DMS53 treated with DMSO at 0.1 percent for 48 hours (cell line): ENCODE measurements around the gene ARL10.

Experiments
- DNase-seq: peaks from one replicate; lab custom pipeline; 2025; ENCODE audit not compliant: unreplicated experiment; lab: John Stamatoyannopoulos, UW

Gene ARL10

DNA sequence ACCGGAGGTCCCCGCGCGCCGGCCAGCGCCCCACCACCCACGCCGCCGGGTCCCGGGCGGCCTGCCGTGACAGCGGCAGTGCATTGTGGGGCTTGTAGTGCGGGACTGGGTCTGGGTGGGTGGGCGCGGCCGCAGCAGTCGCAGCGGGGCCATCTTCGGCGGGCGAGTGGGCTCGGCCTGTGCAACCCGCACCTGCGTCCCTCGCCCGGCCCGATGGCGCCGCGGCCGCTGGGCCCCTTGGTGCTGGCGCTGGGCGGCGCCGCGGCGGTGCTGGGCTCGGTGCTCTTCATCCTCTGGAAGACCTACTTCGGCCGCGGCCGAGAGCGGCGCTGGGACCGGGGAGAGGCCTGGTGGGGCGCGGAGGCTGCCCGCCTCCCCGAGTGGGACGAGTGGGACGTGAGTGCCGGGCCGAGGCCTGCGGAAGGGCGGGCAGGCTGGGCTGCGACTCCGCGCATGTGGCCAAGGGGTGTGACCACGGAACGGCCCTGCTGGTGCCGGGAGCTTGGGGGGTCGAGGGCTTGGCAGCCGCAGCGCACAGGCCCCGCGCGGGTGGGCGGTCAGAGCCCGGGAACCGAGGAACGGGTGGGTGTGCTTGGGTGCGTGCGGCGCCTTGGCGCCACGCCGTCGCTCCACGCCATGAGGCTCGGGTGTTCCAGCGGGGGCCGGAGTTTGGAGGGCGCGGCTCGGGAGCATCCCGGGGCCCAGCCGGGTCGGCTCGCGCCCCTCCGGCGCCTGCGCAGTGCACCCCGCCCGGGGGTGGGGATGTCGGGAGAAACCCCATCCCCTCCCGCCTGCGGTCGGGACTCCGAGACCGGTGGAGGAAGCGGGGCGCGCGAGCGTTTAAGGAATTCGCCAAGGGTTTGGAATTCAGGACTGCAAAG is at the start of gene ARL10:
Gene ARL10, plus strand, starts transcription at position 137 of the 881 bp plus-strand sequence. Its CDS starts 77 bp downstream, at position 214.
- DNase-seq, result no peak

GRCh38 chr5:176317534-176318374 is 47.5 kb upstream of the ARL10 start:
- DNase-seq, result no peak

DNA sequence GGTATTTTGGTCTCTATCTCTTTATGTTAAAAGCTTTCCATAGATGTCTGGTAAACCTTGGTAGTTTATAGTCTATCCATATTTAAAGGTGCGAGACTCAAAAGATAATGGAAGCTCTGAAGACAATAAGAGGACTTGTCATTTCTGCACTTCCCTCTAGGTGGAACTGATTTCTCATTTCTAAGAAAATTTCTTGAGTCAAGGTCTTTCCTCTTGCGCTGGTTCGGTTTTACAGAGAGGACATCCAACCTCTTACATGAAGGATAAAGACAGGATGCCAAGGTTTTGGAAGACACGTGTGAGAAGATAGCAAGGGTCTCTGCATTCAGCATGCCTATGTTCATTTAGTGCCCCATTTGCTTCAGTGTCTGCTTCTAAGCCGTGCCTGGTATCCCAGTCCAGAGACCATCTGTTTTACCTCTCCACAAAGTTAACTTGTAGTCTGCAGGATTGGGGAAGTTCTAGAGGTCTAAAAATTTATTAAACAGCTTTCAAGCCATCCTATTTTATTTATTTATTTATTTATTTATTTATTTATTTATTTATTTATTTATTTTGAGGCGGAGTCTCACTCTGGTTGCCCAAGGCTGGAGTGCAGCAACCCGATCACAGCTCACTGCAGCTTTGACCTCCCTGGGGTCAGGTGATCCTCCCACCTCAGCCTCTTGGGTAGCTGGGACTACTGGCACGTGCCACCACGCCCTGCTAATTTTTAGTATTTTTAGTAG is 45.3 kb upstream of the ARL10 start:
- no peak for DNase-seq

- DNase-seq, result no peak
These were observed 44.7 kb upstream of the ARL10 start for GRCh38 chr5:176320577-176320976.

- no peak for DNase-seq
These were observed 31.1 kb upstream of the ARL10 start for GRCh38 chr5:176334031-176334770.

DNA sequence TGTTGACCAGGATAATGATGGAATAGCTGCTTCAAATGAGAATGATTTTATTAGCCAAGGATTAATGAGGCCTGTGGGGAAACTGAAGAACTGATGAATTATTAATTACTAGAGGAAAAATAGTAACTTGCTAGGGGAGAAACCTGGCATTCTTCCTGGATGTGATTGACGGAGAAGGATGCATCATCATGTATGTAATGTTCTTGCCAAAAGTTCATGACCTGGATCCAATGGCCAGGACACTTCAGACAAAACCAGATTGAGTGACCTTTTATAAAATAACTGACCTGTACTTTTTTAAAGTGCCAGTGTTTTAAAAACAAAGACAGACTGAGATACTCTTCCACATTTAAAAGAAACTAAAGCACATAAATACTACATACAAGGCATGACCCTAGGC is 27.4 kb upstream of the ARL10 start:
- no peak for DNase-seq

- no peak for DNase-seq
These were observed 26.0 kb upstream of the ARL10 start for GRCh38 chr5:176339304-176339703.

GRCh38 chr5:176341325-176342157 is 23.7 kb upstream of the ARL10 start:
- DNase-seq, result no peak

GRCh38 chr5:176342158-176342483 is 23.2 kb upstream of the ARL10 start:
- DNase-seq, result no peak

GRCh38 chr5:176342766-176343458 is 22.4 kb upstream of the ARL10 start:
- DNase-seq, result no peak

DNA sequence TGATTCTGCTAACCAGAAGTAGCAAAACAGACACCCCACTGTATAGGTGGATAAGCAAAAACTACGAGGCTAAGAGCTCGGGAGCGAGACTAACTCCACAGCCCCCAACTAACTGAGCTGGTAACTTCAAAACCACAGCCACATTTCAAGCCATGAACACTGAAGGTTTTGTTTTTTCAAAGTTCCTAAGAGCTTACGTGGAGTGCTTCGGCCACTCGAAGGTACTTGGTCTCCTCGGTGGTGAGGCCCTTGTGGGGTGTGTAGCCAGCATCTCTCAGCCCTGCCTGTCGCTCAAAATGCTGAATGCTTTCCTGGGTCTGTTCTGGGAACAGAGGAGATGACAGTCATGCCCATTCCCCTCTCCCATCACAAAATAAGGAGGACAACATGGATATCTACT is 14.9 kb upstream of the ARL10 start:
- DNase-seq, result no peak

DNA sequence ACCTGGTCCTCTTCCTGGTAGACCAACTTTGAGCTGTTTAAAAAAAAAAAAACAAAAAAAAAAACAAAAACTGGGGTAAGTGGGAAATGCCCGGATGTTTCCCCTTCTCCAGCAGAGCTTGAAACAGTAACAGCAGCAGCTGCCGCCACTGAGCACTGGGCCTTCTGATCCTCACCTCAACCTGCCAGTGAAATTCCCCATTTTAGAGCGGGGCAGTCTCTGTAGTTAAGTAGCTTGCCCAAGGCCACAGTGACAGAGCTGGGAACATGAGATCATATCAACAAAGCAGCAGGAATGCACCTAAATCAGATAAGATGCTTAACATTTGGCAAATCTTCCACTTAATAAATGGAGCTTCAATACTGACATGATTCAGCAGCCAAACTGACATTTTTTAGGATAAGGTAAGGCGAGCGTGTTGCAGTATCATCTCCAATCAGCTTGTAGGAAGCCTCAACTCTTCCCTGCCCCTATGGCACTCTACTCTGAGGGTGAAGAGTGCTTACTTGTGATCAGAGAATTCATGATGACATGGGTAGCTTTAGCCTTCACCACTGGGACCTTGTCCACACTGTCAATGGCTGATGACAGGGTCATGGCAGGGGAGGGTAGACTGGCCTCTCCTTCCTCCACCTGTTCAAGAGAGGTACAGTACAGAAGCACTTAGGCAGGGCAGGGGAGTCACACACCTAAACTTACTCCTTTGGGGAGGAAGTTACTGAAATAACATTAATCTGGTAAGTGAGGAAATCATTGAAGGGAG is 13.0 kb upstream of the ARL10 start:
- DNase-seq, result no peak

GRCh38 chr5:176353533-176353932 is 11.8 kb upstream of the ARL10 start:
- no peak for DNase-seq

GRCh38 chr5:176355400-176356178 is 9.7 kb upstream of the ARL10 start:
- DNase-seq, result no peak

GRCh38 chr5:176356179-176356566 is 9.1 kb upstream of the ARL10 start:
- no peak for DNase-seq

GRCh38 chr5:176359658-176360057 is 5.6 kb upstream of the ARL10 start:
- no peak for DNase-seq

- DNase-seq, result no peak
These were observed 4.3 kb upstream of the ARL10 start for GRCh38 chr5:176360894-176361436.
